HG03039 (cell line): Measurements from ENCODE around the gene ABTB1.

Experiments used
- ATAC-seq: cut with Tn5 transposase; IDR thresholded peaks from one replicate; pipeline ENCODE4 v1.9.1; 2021; ENCODE audit warnings: mild to moderate bottlenecking, moderate library complexity; ENCODE audit not compliant: unreplicated experiment

The ABTB1 gene

GRCh38 chr3:127672429-127673190 is at the start of gene ABTB1:
Gene ABTB1, plus strand, starts transcription at chr3:127672952. Its CDS starts 74 bp downstream, at chr3:127673026.
- ATAC-seq, result peak; percentile 51

GRCh38 chr3:127624063-127624462 is 48.7 kb upstream of the ABTB1 start:
- no peak for ATAC-seq

- no peak for ATAC-seq
Observed at GRCh38 chr3:127625821-127626220, 46.9 kb upstream of the ABTB1 start.

GRCh38 chr3:127628426-127628787 is 44.3 kb upstream of the ABTB1 start:
- ATAC-seq, result no peak

- peak; percentile 55 for ATAC-seq
Observed at GRCh38 chr3:127628788-127629466, 43.8 kb upstream of the ABTB1 start, which contains the start of gene PODXL2. Gene PODXL2, plus strand, starts transcription at chr3:127629185. Its CDS starts 35 bp downstream, at chr3:127629220.

GRCh38 chr3:127629467-127630403 is 43.0 kb upstream of the ABTB1 start:
- ATAC-seq, result no peak

GRCh38 chr3:127630811-127631714 is 41.7 kb upstream of the ABTB1 start:
- ATAC-seq, result no peak

GRCh38 chr3:127632035-127632820 is 40.5 kb upstream of the ABTB1 start:
- no peak for ATAC-seq

- no peak for ATAC-seq
Observed at GRCh38 chr3:127634653-127635052, 38.1 kb upstream of the ABTB1 start.

GRCh38 chr3:127637546-127637945 is 35.2 kb upstream of the ABTB1 start:
- ATAC-seq, result no peak

GRCh38 chr3:127637971-127638370 is 34.8 kb upstream of the ABTB1 start:
- no peak for ATAC-seq

- no peak for ATAC-seq
Observed at GRCh38 chr3:127639173-127640041, 33.3 kb upstream of the ABTB1 start.

GRCh38 chr3:127640042-127640355 is 32.8 kb upstream of the ABTB1 start:
- no peak for ATAC-seq

- no peak for ATAC-seq
Observed at GRCh38 chr3:127644641-127645370, 27.9 kb upstream of the ABTB1 start.

- ATAC-seq, result no peak
Observed at GRCh38 chr3:127645371-127646015, 27.3 kb upstream of the ABTB1 start.

GRCh38 chr3:127646501-127647046 is 26.2 kb upstream of the ABTB1 start:
- ATAC-seq, result no peak

- no peak for ATAC-seq
Observed at GRCh38 chr3:127647166-127647844, 25.4 kb upstream of the ABTB1 start.
